H9 (cell line): ENCODE measurements around the gene ZNF800. TPM values are rescaled to one million over a fixed set of nuclear protein-coding genes. Genes with fewer than 3 reads are reported as not detected.

Experiments used
- DNase-seq: peaks from one replicate; pipeline ENCODE4 v3.0.0-alpha.2; 2017
- H2AFZ ChIP-seq: one replicate; pipeline ENCODE4 v1.6.1; 2013; ENCODE audit warnings: mild to moderate bottlenecking, low read length, control low read depth, moderate library complexity
- H2AK5ac ChIP-seq: 2 replicates; pipeline ENCODE4 v1.6.1; 2013; ENCODE audit warnings: low read length, control low read depth, mixed read lengths; ENCODE audit not compliant: insufficient read length
- H2BK120ac ChIP-seq: one replicate; pipeline ENCODE4 v1.6.1; 2013; ENCODE audit warnings: low read depth, mild to moderate bottlenecking, low read length, control low read depth, inconsistent platforms; ENCODE audit not compliant: poor library complexity, severe bottlenecking
- H2BK12ac ChIP-seq: 2 replicates; pipeline ENCODE4 v1.6.1; 2013; ENCODE audit warnings: low read length, control low read depth, mixed read lengths, low read depth; ENCODE audit not compliant: insufficient read length
- H2BK15ac ChIP-seq: 2 replicates; pipeline ENCODE4 v1.6.1; 2013; ENCODE audit warnings: low read depth, low read length, control low read depth
- H2BK20ac ChIP-seq: one replicate; pipeline ENCODE4 v1.6.1; 2013; ENCODE audit warnings: low read depth, mild to moderate bottlenecking, low read length, control low read depth, inconsistent platforms; ENCODE audit not compliant: poor library complexity, severe bottlenecking
- H2BK5ac ChIP-seq: 2 replicates; pipeline ENCODE4 v1.6.1; 2013; ENCODE audit warnings: low read length, control low read depth, mixed read lengths; ENCODE audit not compliant: insufficient read length
- H3K14ac ChIP-seq: 2 replicates; pipeline ENCODE4 v1.6.1; 2013; ENCODE audit warnings: low read length, control low read depth; ENCODE audit not compliant: insufficient read depth
- H3K18ac ChIP-seq: 2 replicates; pipeline ENCODE4 v1.6.1; 2013; ENCODE audit warnings: low read depth, mild to moderate bottlenecking, mixed read lengths, low read length, control low read depth; ENCODE audit not compliant: insufficient read length
- H3K23ac ChIP-seq: 2 replicates; pipeline ENCODE4 v1.6.1; 2013; ENCODE audit warnings: low read length, control low read depth, mixed read lengths, low read depth; ENCODE audit not compliant: insufficient read length
- H3K23me2 ChIP-seq: 2 replicates; pipeline ENCODE4 v1.6.1; 2013; ENCODE audit warnings: low read depth, mild to moderate bottlenecking, mixed read lengths, low read length, control low read depth; ENCODE audit not compliant: insufficient read length, poor library complexity, severe bottlenecking
- H3K27ac ChIP-seq: 2 replicates; pipeline ENCODE4 v1.5.1; 2013; ENCODE audit warnings: low read length, control low read depth, mixed read lengths, low read depth; ENCODE audit not compliant: insufficient read length
- H3K27me3 ChIP-seq: 2 replicates; pipeline ENCODE4 v1.6.1; 2013; ENCODE audit warnings: low read length, control low read depth, inconsistent platforms; ENCODE audit not compliant: insufficient read depth
- H3K4ac ChIP-seq: 2 replicates; pipeline ENCODE4 v1.6.1; 2013; ENCODE audit warnings: low read depth, mild to moderate bottlenecking, control low read depth, inconsistent platforms, low read length, moderate library complexity
- H3K4me1 ChIP-seq: 2 replicates; pipeline ENCODE4 v1.6.1; 2013; ENCODE audit warnings: low read length, control low read depth, inconsistent platforms; ENCODE audit not compliant: insufficient read depth
- H3K4me2 ChIP-seq: 2 replicates; pipeline ENCODE4 v1.6.1; 2013; ENCODE audit warnings: low read length, control low read depth, mixed read lengths; ENCODE audit not compliant: insufficient read length, insufficient read depth
- H3K56ac ChIP-seq: 2 replicates; pipeline ENCODE4 v1.6.1; 2013; ENCODE audit warnings: low read depth, mild to moderate bottlenecking, mixed read lengths, low read length, control low read depth; ENCODE audit not compliant: insufficient read length
- H3K79me1 ChIP-seq: 2 replicates; pipeline ENCODE4 v1.6.1; 2013; ENCODE audit warnings: low read depth, mild to moderate bottlenecking, moderate library complexity, low read length, control low read depth, inconsistent platforms; ENCODE audit not compliant: insufficient read depth, poor library complexity, severe bottlenecking
- H3K79me2 ChIP-seq: 2 replicates; pipeline ENCODE4 v1.6.1; 2013; ENCODE audit warnings: low read length, control low read depth, inconsistent platforms; ENCODE audit not compliant: insufficient read depth
- H3K9ac ChIP-seq: 2 replicates; pipeline ENCODE4 v1.6.1; 2013; ENCODE audit warnings: low read length, control low read depth, mixed read lengths; ENCODE audit not compliant: insufficient read length; ENCODE audit errors: extremely low read depth
- H3K9me3 ChIP-seq: one replicate; pipeline ENCODE4 v1.6.1; 2013; ENCODE audit warnings: low read depth, low read length, inconsistent platforms; ENCODE audit not compliant: control insufficient read depth
- H3T11ph ChIP-seq: one replicate; pipeline ENCODE4 v1.6.1; 2013; ENCODE audit warnings: mild to moderate bottlenecking, low read length, control low read depth, inconsistent platforms
- H4K20me1 ChIP-seq: one replicate; pipeline ENCODE4 v1.6.1; 2013; ENCODE audit not compliant: control insufficient read depth, insufficient read length, insufficient read depth
- H4K5ac ChIP-seq: 2 replicates; pipeline ENCODE4 v1.6.1; 2013; ENCODE audit warnings: low read depth, mild to moderate bottlenecking, mixed read lengths, low read length, control low read depth; ENCODE audit not compliant: insufficient read length
- H4K8ac ChIP-seq: replicated peaks from 2 replicates; pipeline ENCODE4 v1.6.1; 2013; ENCODE audit warnings: low read length, control low read depth, mixed read lengths, low read depth; ENCODE audit not compliant: insufficient read length
- H4K91ac ChIP-seq: 2 replicates; pipeline ENCODE4 v1.6.1; 2013; ENCODE audit warnings: low read depth, mild to moderate bottlenecking, moderate library complexity, mixed read lengths, low read length, control low read depth; ENCODE audit not compliant: insufficient read length
- H3K27ac Mint-ChIP-seq, 3 experiments: 2 replicates in 2 of 3; 3 replicates in 1 of 3; pipeline ENCODE4 v1.8.0; 2020 to 2021; ENCODE audit warnings: mixed read lengths in 3 of 3, mild to moderate bottlenecking in 1 of 3, moderate library complexity in 1 of 3
- H3K27me3 Mint-ChIP-seq: 2 replicates; pipeline ENCODE4 v1.8.0; 2021; ENCODE audit warnings: low read depth, mild to moderate bottlenecking, moderate library complexity, mixed read lengths
- H3K36me3 Mint-ChIP-seq, 3 experiments: 2 replicates in 2 of 3; 3 replicates in 1 of 3; pipeline ENCODE4 v1.8.0; 2020 to 2021; ENCODE audit warnings: low read depth in 3 of 3, mixed read lengths in 3 of 3; ENCODE audit not compliant: insufficient read depth in 1 of 3
- H3K4me1 Mint-ChIP-seq, 2 experiments: 2 replicates each; pipeline ENCODE4 v1.8.0; 2020; ENCODE audit warnings: mixed read lengths in 2 of 2
- H3K4me3 Mint-ChIP-seq, 2 experiments: 2 replicates in 1 of 2; 3 replicates in 1 of 2; pipeline ENCODE4 v1.8.0; 2020 to 2021; ENCODE audit warnings: mild to moderate bottlenecking in 2 of 2, mixed read lengths in 2 of 2, moderate library complexity in 1 of 2
- H3K9me3 Mint-ChIP-seq, 2 experiments: 2 replicates in 1 of 2; 3 replicates in 1 of 2; pipeline ENCODE4 v1.8.0; 2020; ENCODE audit warnings: mild to moderate bottlenecking in 2 of 2, mixed read lengths in 2 of 2, moderate library complexity in 1 of 2
- CTCF ChIP-seq: fragments of 200-600 bp; sonication (generic); conservative IDR thresholded peaks from 3 replicates; pipeline ENCODE4 v1.8.0; 2021; ENCODE audit warnings: antibody characterized with exemption, mild to moderate bottlenecking
- WGBS: extraction: QIAGEN DNeasy Blood & Tissue Kit; methylation state at CpG from one replicate; pipeline ENCODE4 v1.1.7; 2013; ENCODE audit warnings: missing lambda C conversion rate, low lambda C conversion rate, mixed read lengths; ENCODE audit not compliant: insufficient read length; ENCODE audit errors: extremely low coverage; 5-methylcytosine and 5-hydroxymethylcytosine counted together
- total RNA-seq: library from RNA; stranded (reverse); gene quantifications from 2 replicates; pipeline ENCODE4 v1.2.1, GENCODE V29; 2021

ZNF800 gene
- total RNA-seq, 1 experiment from 2014 or later, result 11.0 TPM

DNA sequence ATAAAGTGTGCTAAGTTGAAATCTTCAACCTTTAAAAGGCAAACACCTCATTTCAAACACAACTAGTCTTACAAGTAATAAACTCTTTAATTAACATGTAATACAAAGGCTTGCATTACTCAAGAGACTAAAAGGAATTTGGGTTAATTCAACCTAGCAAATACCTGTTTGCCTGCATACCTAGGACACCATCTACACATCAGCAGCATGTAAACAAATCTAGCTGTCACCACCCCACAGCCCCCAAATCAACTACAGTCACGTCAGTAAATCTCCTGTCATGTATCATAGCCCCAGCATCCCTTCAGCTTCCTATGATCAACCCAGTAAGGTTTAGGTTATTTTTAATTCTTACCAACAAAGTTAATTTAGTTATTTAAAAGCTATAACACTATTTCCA lies 33.5 kb downstream of the ZNF800 start:
- Histone ChIP-seq H2BK12ac (no peak overlapping the region), H3K23ac (no peak overlapping the region), H3K14ac (no peak overlapping the region), H2AFZ (no peak overlapping the region), H4K8ac (no peak overlapping the region), H3T11ph (no peak overlapping the region), H4K5ac (no peak overlapping the region), H3K4me1 (no peaks in the 10 kb centered on the region), H3K4ac (no peak overlapping the region), H4K20me1 (no peaks in the 10 kb centered on the region), H3K4me2 (no peak overlapping the region), H2AK5ac (no peak overlapping the region), H3K9me3 (no peaks in the 10 kb centered on the region), H3K9ac (no peak overlapping the region), H3K27me3 (no peaks in the 10 kb centered on the region), H2BK15ac (no peak overlapping the region), H3K56ac (no peak overlapping the region), H3K18ac (no peak overlapping the region), H3K27ac (no peak overlapping the region), H2BK120ac (no peak overlapping the region), H3K79me2 (no peaks in the 10 kb centered on the region), H2BK5ac (no peak overlapping the region), H3K79me1 (no peaks in the 10 kb centered on the region), H4K91ac (no peak overlapping the region), H2BK20ac (no peak overlapping the region), H3K23me2 (no peaks in the 10 kb centered on the region)
- H3K4me1 Mint-ChIP-seq, result peaks cover 5 to 8% of the 10 kb centered on the region in 2 experiments; a peak in 1 of 4 replicates
- DNase-seq, result no peak
- no peaks in the 10 kb centered on the region for H3K27me3 Mint-ChIP-seq
- H3K9me3 Mint-ChIP-seq, result no peaks in the 10 kb centered on the region
- no peak overlapping the region for H3K27ac Mint-ChIP-seq
- no peak for TF ChIP-seq CTCF
- WGBS, result no CpG with 5 or more reads among the region's 1 CpG
- no peak overlapping the region for H3K4me3 Mint-ChIP-seq
- H3K36me3 Mint-ChIP-seq, result peaks cover 0 to 4% (median 0%) of the 10 kb centered on the region in 3 experiments; a peak in 1 of 7 replicates
